Left lung (tissue), 10 donors: ENCODE measurements around the gene SIVA1. TPM values are rescaled to one million over a fixed set of nuclear protein-coding genes. Genes with fewer than 3 reads are reported as not detected.

ENCODE experiments used
- ATAC-seq: fragments of 200-7000 bp; cut with Tn5 transposase; one replicate; pipeline ENCODE4 v1.9.1; 2020; ENCODE audit warnings: moderate library complexity
- DNase-seq, 4 donors: peaks; one replicate each; pipeline ENCODE4 v3.0.0-alpha.2; 2013 to 2020
- H3K27ac ChIP-seq, 2 donors: fragments of 200-600 bp; sonication (generic) in 1 of 2; one replicate each; pipeline versions ENCODE4 v1.5.0 to v1.8.0; 2020 to 2021
- H3K27me3 ChIP-seq, 2 donors: fragments of 200-600 bp; sonication (generic) in 1 of 2; one replicate each; pipeline versions ENCODE4 v1.5.0 to v1.8.0; 2020 to 2021
- H3K36me3 ChIP-seq, 2 donors: fragments of 200-600 bp; sonication (generic) in 1 of 2; one replicate each; pipeline versions ENCODE4 v1.5.0 to v1.8.0; 2020 to 2021
- H3K4me1 ChIP-seq, 2 donors: fragments of 200-600 bp; one replicate each; pipeline ENCODE4 v1.8.0; 2021
- H3K4me3 ChIP-seq, 2 donors: fragments of 200-600 bp; sonication (generic) in 1 of 2; one replicate each; pipeline versions ENCODE4 v1.5.0 to v1.8.0; 2020 to 2021; ENCODE audit warnings: mild to moderate bottlenecking in 1 of 2
- H3K9me3 ChIP-seq, 2 donors: fragments of 200-600 bp; sonication (generic) in 1 of 2; one replicate each; pipeline versions ENCODE4 v1.5.0 to v1.8.0; 2020 to 2021
- intact Hi-C, 2 donors: fragments of 100-400 bp; cut with DNase I; formaldehyde crosslinking; loops; one replicate each; pipeline versions ENCODE4 v1.11.2 to v1.14.2; 2022
- polyA plus RNA-seq, 6 donors: library from polyadenylated mRNA; unstranded; fragments of 120-200 nt; gene quantifications; one replicate each; pipeline ENCODE4 v1.2.1, GENCODE V29; 2013; ENCODE audit not compliant: insufficient read length in 6 of 6
- total RNA-seq, 2 donors: library from RNA; stranded (reverse); fragmentation: NEBNext Ultra II Directional; extraction: Animal tissue kit (Norgen Biotek cat#: 25700); gene quantifications; one replicate each; pipeline ENCODE4 v1.2.1, GENCODE V29; 2021
- TF ChIP-seq, protein P1 (sequence below), 2 donors: fragments of 200-600 bp; sonication (generic) in 1 of 2; IDR thresholded peaks; one replicate each; pipeline versions ENCODE4 v1.5.0 to v1.8.0; 2021; ENCODE audit warnings: antibody characterized with exemption in 2 of 2
- donor health status: DM: no; HTN: yes; CAD: no.
- donor health status: DM: no; HTN: no; CAD: no.

SIVA1 gene
- total and polyA plus RNA-seq, 8 donors, result 54.4 to 88.4 (median 72.0) TPM

DNA sequence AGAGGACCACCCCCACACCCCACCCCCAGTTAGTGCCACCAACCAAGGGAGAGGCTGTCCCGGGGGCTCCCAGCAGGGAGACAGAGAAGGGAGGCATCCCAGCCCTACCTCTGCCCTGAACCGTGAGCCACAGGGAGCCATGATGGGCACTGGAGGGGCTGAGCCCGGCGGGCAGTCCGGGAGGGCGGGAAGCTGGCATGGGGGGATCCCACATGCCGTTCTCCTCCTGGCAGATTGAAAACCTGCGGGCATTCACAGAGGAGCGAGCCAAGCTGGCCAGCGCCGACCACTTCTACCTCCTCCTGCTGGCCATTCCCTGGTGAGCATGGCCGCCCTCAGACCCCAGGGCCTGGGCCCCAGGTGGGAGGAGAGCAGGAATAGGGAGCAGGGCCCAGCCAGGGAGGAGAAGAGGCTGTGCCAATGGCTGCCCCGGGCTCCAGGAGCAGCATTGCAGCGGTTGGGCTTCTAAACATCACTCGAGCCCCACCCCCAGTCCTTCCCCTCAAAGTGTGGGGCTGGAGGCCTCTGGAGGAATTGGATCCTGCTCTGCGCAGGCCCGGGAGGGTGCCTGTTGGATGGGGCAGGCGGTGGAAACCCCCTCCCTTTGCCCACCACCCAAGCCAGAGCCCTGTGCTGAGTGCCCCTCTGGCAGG, 43.4 kb upstream of the SIVA1 start:
- no peak overlapping the region for H3K27ac ChIP-seq
- intact Hi-C loops, result loop anchor here (2.0 to 10.0 kb wide), 2 partner anchors 55 to 59 kb away; no protein-coding TSS in a partner anchor
- H3K27me3 ChIP-seq, result no peaks in the 10 kb centered on the region
- H3K4me1 ChIP-seq, result no peaks in the 10 kb centered on the region
- ATAC-seq (no peak), DNase-seq (no peak)
- H3K36me3 ChIP-seq, result peaks cover 0 to 76% of the 10 kb centered on the region in 2 donors
- no peak overlapping the region for H3K4me3 ChIP-seq
- TF ChIP-seq, protein P1, sequence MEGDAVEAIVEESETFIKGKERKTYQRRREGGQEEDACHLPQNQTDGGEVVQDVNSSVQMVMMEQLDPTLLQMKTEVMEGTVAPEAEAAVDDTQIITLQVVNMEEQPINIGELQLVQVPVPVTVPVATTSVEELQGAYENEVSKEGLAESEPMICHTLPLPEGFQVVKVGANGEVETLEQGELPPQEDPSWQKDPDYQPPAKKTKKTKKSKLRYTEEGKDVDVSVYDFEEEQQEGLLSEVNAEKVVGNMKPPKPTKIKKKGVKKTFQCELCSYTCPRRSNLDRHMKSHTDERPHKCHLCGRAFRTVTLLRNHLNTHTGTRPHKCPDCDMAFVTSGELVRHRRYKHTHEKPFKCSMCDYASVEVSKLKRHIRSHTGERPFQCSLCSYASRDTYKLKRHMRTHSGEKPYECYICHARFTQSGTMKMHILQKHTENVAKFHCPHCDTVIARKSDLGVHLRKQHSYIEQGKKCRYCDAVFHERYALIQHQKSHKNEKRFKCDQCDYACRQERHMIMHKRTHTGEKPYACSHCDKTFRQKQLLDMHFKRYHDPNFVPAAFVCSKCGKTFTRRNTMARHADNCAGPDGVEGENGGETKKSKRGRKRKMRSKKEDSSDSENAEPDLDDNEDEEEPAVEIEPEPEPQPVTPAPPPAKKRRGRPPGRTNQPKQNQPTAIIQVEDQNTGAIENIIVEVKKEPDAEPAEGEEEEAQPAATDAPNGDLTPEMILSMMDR (IDR thresholded peaks at IDR 0.05), result no peak
- no peaks in the 10 kb centered on the region for H3K9me3 ChIP-seq

DNA sequence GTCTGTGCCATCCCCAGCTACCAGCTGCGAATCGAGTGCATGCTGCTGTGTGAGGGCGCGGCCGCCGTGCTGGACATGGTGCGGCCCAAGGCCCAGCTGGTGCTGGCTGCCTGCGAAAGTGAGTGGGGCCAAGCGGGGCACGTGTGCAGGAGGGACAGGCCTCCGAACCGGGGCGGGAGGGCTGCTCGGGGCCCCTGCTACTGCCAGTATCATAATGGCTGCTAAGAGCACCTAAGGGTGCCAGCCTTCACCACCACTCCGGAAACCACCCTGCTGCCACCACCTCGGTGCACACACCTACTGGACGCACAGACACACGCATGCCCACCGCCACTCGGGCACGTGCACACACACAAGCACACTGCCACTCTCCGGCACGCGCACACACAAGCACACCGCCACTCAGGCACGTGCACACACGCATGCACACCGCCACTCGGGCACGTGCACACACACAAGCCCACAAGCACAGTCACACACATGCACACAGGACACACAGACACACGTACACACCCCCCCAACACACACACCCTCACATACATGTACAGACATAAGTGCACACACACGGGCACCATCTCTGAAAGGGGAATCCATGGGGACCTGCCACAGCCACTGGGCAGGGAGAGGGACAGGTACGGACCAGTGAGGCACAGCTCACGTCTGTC, 42.7 kb upstream of the SIVA1 start:
- DNase-seq (no peak), ATAC-seq (no peak)
- Histone ChIP-seq H3K4me3 (no peak overlapping the region), H3K9me3 (no peaks in the 10 kb centered on the region), H3K36me3 (peaks cover 0 to 76% of the 10 kb centered on the region in 2 donors), H3K27me3 (no peaks in the 10 kb centered on the region), H3K27ac (no peak overlapping the region), H3K4me1 (no peaks in the 10 kb centered on the region)
- TF ChIP-seq, protein P1 (IDR thresholded peaks at IDR 0.05), result no peak
- intact Hi-C loops, result no loop called here

DNA sequence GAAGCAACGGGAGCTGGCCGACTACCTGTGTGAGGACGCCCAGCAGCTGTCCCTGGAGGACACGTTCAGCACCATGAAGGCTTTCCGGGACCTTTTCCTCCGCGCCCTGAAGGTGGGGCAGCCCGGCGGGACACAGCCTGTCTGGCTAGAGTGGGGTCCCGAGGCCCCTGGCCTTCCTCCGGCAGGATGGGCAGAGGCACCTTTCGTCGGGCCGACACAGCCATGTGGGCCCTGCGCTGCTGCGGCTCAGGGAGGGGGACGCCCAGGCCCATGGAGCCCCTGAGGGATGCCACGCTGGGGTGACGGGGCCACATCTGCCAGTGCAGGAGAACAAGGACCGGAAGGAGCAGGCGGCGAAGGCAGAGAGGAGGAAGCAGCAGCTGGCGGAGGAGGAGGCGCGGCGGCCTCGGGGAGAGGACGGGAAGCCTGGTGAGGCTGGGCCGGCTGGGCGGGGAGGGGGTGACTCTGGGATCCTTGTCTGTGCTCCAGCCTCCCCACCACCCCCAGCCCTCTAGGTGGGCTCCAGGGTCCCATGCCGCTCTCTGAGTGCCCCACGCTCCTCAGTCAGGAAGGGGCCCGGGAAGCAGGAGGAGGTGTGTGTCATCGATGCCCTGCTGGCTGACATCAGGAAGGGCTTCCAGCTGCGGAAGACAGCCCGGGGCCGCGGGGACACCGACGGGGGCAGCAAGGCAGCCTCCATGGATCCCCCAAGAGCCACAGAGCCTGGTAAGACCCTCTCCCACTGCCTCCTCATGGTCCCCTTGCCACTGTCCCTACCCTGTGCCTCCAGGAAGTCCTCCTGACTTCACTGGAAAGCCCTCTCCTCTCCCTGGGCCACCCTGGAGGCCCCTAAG, 39.8 kb upstream of the SIVA1 start:
- no peaks in the 10 kb centered on the region for H3K9me3 ChIP-seq
- no peak overlapping the region for H3K27ac ChIP-seq
- H3K4me1 ChIP-seq, result no peaks in the 10 kb centered on the region
- TF ChIP-seq, protein P1 (IDR thresholded peaks at IDR 0.05), result no peak
- ATAC-seq (no peak), DNase-seq (no peak)
- peaks cover 0 to 84% of the 10 kb centered on the region in 2 donors for H3K36me3 ChIP-seq
- H3K4me3 ChIP-seq, result no peak overlapping the region
- intact Hi-C loops, result no loop called here
- no peaks in the 10 kb centered on the region for H3K27me3 ChIP-seq

DNA sequence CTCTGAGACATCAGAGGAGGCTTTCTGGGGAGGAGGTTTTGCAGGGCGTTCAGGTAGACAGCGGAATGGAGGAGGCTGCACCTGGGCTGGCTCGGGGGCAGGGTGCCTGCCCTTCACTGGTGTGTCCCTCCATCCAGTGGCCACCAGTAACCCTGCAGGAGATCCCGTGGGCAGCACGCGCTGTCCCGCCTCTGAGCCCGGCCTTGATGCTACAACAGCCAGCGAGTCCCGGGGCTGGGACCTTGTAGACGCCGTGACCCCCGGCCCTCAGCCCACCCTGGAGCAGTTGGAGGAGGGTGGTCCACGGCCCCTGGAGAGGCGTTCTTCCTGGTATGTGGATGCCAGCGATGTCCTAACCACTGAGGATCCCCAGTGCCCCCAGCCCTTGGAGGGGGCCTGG, 38.9 kb upstream of the SIVA1 start:
- intact Hi-C loops, result no loop called here
- TF ChIP-seq, protein P1 (IDR thresholded peaks at IDR 0.05), result no peak
- DNase-seq, result no peak

DNA sequence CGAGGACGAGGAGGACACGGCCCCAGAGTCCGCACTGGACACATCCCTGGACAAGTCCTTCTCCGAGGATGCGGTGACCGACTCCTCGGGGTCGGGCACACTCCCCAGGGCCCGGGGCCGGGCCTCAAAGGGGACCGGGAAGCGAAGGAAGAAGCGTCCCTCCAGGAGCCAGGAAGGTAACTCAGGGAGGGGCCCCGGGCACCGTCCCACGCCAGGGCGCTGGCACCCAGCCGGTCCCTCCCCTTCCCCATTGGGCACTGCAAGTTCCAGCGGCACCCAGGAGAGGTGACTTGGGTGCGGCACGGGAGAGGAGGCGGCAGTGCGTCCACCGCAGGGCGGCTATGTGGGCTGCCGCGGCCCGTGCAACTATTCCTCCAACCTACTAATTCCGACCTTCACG, 38.3 kb upstream of the SIVA1 start:
- intact Hi-C loops, result no loop called here
- Histone ChIP-seq H3K27me3 (no peaks in the 10 kb centered on the region), H3K9me3 (no peaks in the 10 kb centered on the region), H3K4me3 (no peak overlapping the region), H3K4me1 (no peaks in the 10 kb centered on the region), H3K36me3 (peaks cover 0 to 93% of the 10 kb centered on the region in 2 donors), H3K27ac (no peak overlapping the region)
- no peak for ATAC-seq
- DNase-seq, result no peak
- TF ChIP-seq, protein P1 (IDR thresholded peaks at IDR 0.05), result no peak

More for the DNA sequence above, 38.9 kb upstream of the SIVA1 start:
- no peak overlapping the region for H3K27ac ChIP-seq
- peaks cover 0 to 91% of the 10 kb centered on the region in 2 donors for H3K36me3 ChIP-seq
- no peaks in the 10 kb centered on the region for H3K4me1 ChIP-seq
- no peaks in the 10 kb centered on the region for H3K9me3 ChIP-seq
- ATAC-seq, result no peak
- H3K4me3 ChIP-seq, result no peak overlapping the region
- no peaks in the 10 kb centered on the region for H3K27me3 ChIP-seq
